ENCODE data around the gene PRPF40A. TPM values are rescaled to one million over a fixed set of nuclear protein-coding genes. Genes with fewer than 3 reads are reported as not detected.
A peak's percentile ranks its signal among the peaks of the same experiment; 100 is the strongest.

Gene PRPF40A
- total RNA-seq, 2 donors from 2014 or later = 190 to 222 TPM

DNA sequence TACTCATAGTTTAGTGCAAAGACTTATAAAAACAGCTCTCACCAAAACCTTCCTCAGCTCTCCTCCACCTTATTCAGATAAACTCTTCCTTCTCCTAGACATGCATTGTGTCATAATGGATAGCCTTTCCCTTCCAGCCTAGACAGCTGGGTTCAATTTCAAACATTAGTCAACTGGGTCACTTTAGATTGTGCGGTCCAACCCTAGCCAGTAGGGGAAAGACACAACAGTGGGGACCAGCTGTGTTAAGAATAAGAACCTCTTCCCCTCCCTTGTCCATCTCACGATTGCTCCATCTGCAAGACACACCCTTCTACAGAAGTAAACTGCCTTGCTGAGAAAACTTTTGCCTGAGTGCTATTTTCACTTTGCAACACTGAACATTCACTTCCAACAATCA lies 8.5 kb downstream of the PRPF40A start:
- Mint-ChIP-seq H3K4me3 (no peak overlapping the region), H3K36me3 (ENCODE audit: low read depth) (peaks cover 58% of the 10 kb centered on the region), H3K9me3 (no peaks in the 10 kb centered on the region), H3K27ac (no peak overlapping the region), H3K27me3 (ENCODE audit: insufficient read depth) (no peaks in the 10 kb centered on the region), H3K4me1 (peaks cover 40% of the 10 kb centered on the region)
- Histone ChIP-seq H3K9me3 (ENCODE audit: control insufficient read depth, low read length) (peaks cover 33% of the 10 kb centered on the region), H3K4me1 (ENCODE audit: control insufficient read depth, insufficient read depth, low read length) (no peaks in the 10 kb centered on the region), H3K27me3 (ENCODE audit: control insufficient read depth, insufficient read depth, low read length, poor library complexity, severe bottlenecking) (no peaks in the 10 kb centered on the region), H3K9ac (ENCODE audit: extremely low read depth, low read length, poor library complexity, severe bottlenecking) (no peak overlapping the region), H3K27ac (ENCODE audit: low read depth, low read length) (no peak overlapping the region), H3K4me3 (ENCODE audit: low read length) (peak overlapping the region; percentile 53), H3K36me3 (ENCODE audit: control insufficient read depth, insufficient read depth, low read length) (peaks cover 96% of the 10 kb centered on the region)
- TF ChIP-seq, protein P1, sequence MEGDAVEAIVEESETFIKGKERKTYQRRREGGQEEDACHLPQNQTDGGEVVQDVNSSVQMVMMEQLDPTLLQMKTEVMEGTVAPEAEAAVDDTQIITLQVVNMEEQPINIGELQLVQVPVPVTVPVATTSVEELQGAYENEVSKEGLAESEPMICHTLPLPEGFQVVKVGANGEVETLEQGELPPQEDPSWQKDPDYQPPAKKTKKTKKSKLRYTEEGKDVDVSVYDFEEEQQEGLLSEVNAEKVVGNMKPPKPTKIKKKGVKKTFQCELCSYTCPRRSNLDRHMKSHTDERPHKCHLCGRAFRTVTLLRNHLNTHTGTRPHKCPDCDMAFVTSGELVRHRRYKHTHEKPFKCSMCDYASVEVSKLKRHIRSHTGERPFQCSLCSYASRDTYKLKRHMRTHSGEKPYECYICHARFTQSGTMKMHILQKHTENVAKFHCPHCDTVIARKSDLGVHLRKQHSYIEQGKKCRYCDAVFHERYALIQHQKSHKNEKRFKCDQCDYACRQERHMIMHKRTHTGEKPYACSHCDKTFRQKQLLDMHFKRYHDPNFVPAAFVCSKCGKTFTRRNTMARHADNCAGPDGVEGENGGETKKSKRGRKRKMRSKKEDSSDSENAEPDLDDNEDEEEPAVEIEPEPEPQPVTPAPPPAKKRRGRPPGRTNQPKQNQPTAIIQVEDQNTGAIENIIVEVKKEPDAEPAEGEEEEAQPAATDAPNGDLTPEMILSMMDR (conservative IDR thresholded peaks at IDR 0.05) = no peak
- WGBS, 2 experiments (ENCODE audit: insufficient coverage in 1 of 2, insufficient read length in 1 of 2) = 92 to 97% methylated on average over 2 of the region's 2 CpGs
- DNase-seq = no peak

DNA sequence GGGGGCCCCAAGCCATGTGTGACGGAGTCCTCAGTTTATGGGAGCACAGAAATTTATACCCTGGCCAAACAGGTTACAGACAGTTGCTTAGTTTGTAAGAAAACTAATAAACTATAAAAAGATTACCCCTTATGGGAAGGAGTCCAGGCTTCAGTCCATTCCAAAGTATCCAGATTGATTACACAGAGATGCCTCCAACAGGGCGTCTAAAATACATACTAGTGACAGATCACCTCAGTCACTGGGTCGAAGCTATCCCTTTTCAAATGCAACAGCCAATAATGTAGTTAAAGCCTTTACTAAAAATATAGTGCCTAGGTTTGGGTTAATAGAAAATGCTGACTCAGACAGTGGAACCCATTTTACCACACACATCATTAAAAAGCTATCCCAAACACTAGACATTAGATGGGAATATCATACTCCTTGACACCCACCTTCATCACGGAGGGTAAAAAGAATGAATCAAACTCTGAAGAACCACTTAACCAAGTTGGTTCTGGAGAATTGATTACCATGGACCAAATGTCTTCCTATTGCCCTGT lies 10.7 kb downstream of the PRPF40A start:
- Histone ChIP-seq H3K9me3 (ENCODE audit: control insufficient read depth, low read length) (peaks cover 50% of the 10 kb centered on the region), H3K36me3 (ENCODE audit: control insufficient read depth, insufficient read depth, low read length) (peaks cover 95% of the 10 kb centered on the region), H3K9ac (ENCODE audit: extremely low read depth, low read length, poor library complexity, severe bottlenecking) (no peak overlapping the region), H3K4me1 (ENCODE audit: control insufficient read depth, insufficient read depth, low read length) (no peaks in the 10 kb centered on the region), H3K4me3 (ENCODE audit: low read length) (no peak overlapping the region), H3K27me3 (ENCODE audit: control insufficient read depth, insufficient read depth, low read length, poor library complexity, severe bottlenecking) (no peaks in the 10 kb centered on the region), H3K27ac (ENCODE audit: low read depth, low read length) (no peak overlapping the region)
- Mint-ChIP-seq H3K36me3 (ENCODE audit: low read depth) (peaks cover 64% of the 10 kb centered on the region), H3K27me3 (ENCODE audit: insufficient read depth) (no peaks in the 10 kb centered on the region), H3K9me3 (no peaks in the 10 kb centered on the region), H3K4me3 (peak overlapping the region; percentile 7), H3K27ac (peak overlapping the region; percentile 56), H3K4me1 (peaks cover 52% of the 10 kb centered on the region)
- TF ChIP-seq, protein P1 (conservative IDR thresholded peaks at IDR 0.05) = no peak
- no peak for DNase-seq
- 92 to 96% methylated on average over 2 to 4 of the region's 4 CpGs for WGBS, 2 experiments (ENCODE audit: insufficient coverage in 1 of 2, insufficient read length in 1 of 2)

DNA sequence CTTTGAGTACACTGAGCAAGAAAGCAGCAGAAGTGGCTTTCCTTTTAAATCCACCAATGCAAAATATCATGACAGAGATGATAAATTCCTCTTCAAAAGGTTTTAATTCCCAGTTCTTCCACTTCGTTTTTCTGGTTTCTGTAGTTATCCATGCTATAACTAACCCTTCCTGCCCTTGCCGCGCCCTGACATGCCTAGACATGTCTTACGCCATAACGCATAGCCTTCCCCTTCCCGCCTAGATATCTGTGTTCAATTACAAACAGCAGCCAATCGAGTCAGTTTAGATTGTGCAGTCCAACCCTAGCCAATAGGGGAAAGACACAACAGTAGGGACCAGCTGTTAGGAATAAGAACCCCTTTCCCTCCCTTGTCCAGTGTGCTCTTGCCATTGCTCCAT lies 16.1 kb downstream of the PRPF40A start:
- Histone ChIP-seq H3K36me3 (ENCODE audit: control insufficient read depth, insufficient read depth, low read length) (peaks cover 88% of the 10 kb centered on the region), H3K9me3 (ENCODE audit: control insufficient read depth, low read length) (peaks cover 28% of the 10 kb centered on the region), H3K27ac (ENCODE audit: low read depth, low read length) (no peak overlapping the region), H3K9ac (ENCODE audit: extremely low read depth, low read length, poor library complexity, severe bottlenecking) (no peak overlapping the region), H3K4me3 (ENCODE audit: low read length) (no peak overlapping the region), H3K4me1 (ENCODE audit: control insufficient read depth, insufficient read depth, low read length) (no peaks in the 10 kb centered on the region), H3K27me3 (ENCODE audit: control insufficient read depth, insufficient read depth, low read length, poor library complexity, severe bottlenecking) (no peaks in the 10 kb centered on the region)
- WGBS, 2 experiments (ENCODE audit: insufficient coverage in 1 of 2, insufficient read length in 1 of 2) = 94 to 95% methylated on average over 4 to 7 of the region's 7 CpGs
- Mint-ChIP-seq H3K27me3 (ENCODE audit: insufficient read depth) (no peaks in the 10 kb centered on the region), H3K4me3 (no peak overlapping the region), H3K4me1 (peaks cover 37% of the 10 kb centered on the region), H3K27ac (peak overlapping the region; percentile 75), H3K36me3 (ENCODE audit: low read depth) (peaks cover 48% of the 10 kb centered on the region), H3K9me3 (no peaks in the 10 kb centered on the region)
- TF ChIP-seq, protein P1 (conservative IDR thresholded peaks at IDR 0.05) = no peak
- DNase-seq = no peak

Measured in endodermal cell (in vitro differentiated cells).